DND-41 (cell line): ENCODE results near the gene ABCC3.

Experiments used
- ATAC-seq: fragments of 200-7000 bp; cut with Tn5 transposase; 3 replicates; pipeline ENCODE4 v1.9.1; 2021; ENCODE audit warnings: low read depth; ENCODE audit not compliant: insufficient read depth
- DNase-seq: peaks from one replicate; pipeline ENCODE4 v3.0.0-alpha.2; 2020
- H2AFZ ChIP-seq: 2 replicates; pipeline ENCODE4 v1.6.0; 2012; ENCODE audit warnings: low read depth, low read length
- H3K27ac ChIP-seq: 2 replicates; pipeline ENCODE4 v1.5.1; 2012; ENCODE audit warnings: low read length, inconsistent platforms
- H3K27me3 ChIP-seq: fragments of 200-600 bp; sonication (generic); 2 replicates; pipeline ENCODE4 v1.6.0; 2012; ENCODE audit warnings: low read length, mild to moderate bottlenecking, inconsistent platforms; ENCODE audit not compliant: insufficient read depth, poor library complexity
- H3K36me3 ChIP-seq: 2 replicates; pipeline ENCODE4 v1.5.1; 2012; ENCODE audit warnings: low read length, inconsistent platforms; ENCODE audit not compliant: insufficient read depth
- H3K4me1 ChIP-seq: 2 replicates; pipeline ENCODE4 v1.5.1; 2012; ENCODE audit warnings: mild to moderate bottlenecking, low read length; ENCODE audit not compliant: insufficient read depth
- H3K4me2 ChIP-seq: 2 replicates; pipeline ENCODE4 v1.6.0; 2012; ENCODE audit warnings: mild to moderate bottlenecking, moderate library complexity, low read length, inconsistent platforms; ENCODE audit not compliant: insufficient read depth
- H3K4me3 ChIP-seq, 2 experiments: fragments of 200-600 bp in 1 of 2; shearing (Covaris generic) in 1 of 2; 2 replicates each; pipeline ENCODE4 v1.5.1; 2012 to 2016; ENCODE audit warnings: inconsistent platforms in 2 of 2, low read length in 2 of 2, mild to moderate bottlenecking in 2 of 2, low read depth in 1 of 2, moderate library complexity in 1 of 2
- H3K79me2 ChIP-seq: 2 replicates; pipeline ENCODE4 v1.6.0; 2012; ENCODE audit warnings: low read length, inconsistent platforms; ENCODE audit not compliant: insufficient read depth
- H3K9ac ChIP-seq: 2 replicates; pipeline ENCODE4 v1.6.0; 2012; ENCODE audit warnings: low read depth, mild to moderate bottlenecking, inconsistent platforms, low read length, moderate library complexity
- H3K9me3 ChIP-seq: 2 replicates; pipeline ENCODE4 v1.5.1; 2012; ENCODE audit warnings: low read length, moderate library complexity, mild to moderate bottlenecking, inconsistent platforms; ENCODE audit not compliant: insufficient read depth, severe bottlenecking
- H4K20me1 ChIP-seq: 2 replicates; pipeline ENCODE4 v1.6.0; 2012; ENCODE audit warnings: low read length; ENCODE audit not compliant: insufficient read depth
- EZH2 ChIP-seq: IDR thresholded peaks from 3 replicates; pipeline ENCODE4 v1.6.1; 2012; ENCODE audit warnings: borderline replicate concordance, low read depth, mild to moderate bottlenecking, moderate library complexity, low read length, inconsistent platforms; ENCODE audit not compliant: severe bottlenecking
- TF ChIP-seq, protein P1 (sequence below): IDR thresholded peaks from 2 replicates; pipeline ENCODE4 v1.5.1; 2012; ENCODE audit warnings: borderline replicate concordance, low read length, moderate library complexity, mild to moderate bottlenecking; ENCODE audit not compliant: poor library complexity, severe bottlenecking; ENCODE audit errors: extremely low read depth

ABCC3 gene

DNA sequence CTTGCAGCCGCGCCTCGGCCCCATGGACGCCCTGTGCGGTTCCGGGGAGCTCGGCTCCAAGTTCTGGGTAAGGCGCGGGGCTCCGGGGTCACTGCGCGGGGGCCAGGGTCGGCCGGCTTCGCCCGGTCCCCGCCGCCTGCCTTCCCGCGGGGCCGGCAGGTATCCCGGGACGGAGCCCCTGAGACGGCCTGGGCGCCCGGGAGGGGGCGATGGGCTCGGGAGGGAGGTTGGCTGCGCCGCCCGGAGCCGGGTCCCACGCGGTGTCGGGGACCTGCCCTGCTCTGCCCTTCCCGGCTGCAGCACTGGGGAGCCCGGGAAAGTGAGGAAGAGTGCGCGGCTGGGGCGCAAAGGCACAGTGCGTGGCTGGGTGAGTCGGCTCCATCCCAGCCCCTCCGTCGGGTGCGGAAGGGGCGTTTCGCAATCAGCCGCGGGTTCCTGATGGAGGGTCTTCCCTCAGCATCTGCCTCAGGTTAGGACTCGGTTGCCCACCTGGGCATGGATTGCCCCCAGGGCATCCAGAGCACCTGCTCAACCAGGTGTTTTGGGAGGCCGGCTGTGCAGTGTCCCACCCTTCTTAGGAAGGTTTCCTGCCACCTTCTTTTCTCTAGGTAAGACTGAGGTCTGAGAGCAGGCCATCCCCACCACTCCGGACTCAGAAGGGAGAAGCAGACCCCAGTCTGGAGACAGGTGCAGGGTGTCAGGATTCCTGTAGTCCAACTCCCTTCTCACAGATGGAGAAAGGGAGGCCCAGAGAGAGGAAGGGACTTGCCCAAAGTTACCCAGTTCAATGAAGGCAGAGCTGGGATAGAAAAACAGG is 442 bp downstream of the ABCC3 start:
- Histone ChIP-seq H3K27ac (no peak overlapping the region), H2AFZ (no peak overlapping the region), H3K9ac (no peak overlapping the region), H3K4me1 (no peaks in the 10 kb centered on the region), H4K20me1 (peaks cover 13% of the 10 kb centered on the region), H3K4me3 (no peak overlapping the region), H3K27me3 (peaks cover 13% of the 10 kb centered on the region), H3K9me3 (no peaks in the 10 kb centered on the region), H3K79me2 (no peaks in the 10 kb centered on the region), H3K36me3 (no peaks in the 10 kb centered on the region), H3K4me2 (no peak overlapping the region)
- DNase-seq (no peak), ATAC-seq (no peak)
- TF ChIP-seq, protein P1, sequence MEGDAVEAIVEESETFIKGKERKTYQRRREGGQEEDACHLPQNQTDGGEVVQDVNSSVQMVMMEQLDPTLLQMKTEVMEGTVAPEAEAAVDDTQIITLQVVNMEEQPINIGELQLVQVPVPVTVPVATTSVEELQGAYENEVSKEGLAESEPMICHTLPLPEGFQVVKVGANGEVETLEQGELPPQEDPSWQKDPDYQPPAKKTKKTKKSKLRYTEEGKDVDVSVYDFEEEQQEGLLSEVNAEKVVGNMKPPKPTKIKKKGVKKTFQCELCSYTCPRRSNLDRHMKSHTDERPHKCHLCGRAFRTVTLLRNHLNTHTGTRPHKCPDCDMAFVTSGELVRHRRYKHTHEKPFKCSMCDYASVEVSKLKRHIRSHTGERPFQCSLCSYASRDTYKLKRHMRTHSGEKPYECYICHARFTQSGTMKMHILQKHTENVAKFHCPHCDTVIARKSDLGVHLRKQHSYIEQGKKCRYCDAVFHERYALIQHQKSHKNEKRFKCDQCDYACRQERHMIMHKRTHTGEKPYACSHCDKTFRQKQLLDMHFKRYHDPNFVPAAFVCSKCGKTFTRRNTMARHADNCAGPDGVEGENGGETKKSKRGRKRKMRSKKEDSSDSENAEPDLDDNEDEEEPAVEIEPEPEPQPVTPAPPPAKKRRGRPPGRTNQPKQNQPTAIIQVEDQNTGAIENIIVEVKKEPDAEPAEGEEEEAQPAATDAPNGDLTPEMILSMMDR, result no peak
- TF ChIP-seq EZH2, result no peak

DNA sequence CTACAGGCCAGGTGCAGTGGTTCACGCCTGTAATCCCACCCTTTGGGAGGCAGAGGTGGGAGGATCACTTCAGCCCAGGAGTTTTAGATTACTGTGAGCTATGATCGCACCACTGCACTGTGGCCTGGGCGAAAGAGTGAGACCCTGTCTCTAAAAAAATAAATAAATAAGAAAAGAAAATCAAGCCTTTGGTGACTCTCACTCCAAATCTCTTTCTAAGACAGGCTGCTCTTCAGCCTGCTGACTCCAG is 976 bp downstream of the ABCC3 start:
- Histone ChIP-seq H3K4me1 (no peaks in the 10 kb centered on the region), H3K27ac (no peak overlapping the region), H3K79me2 (no peaks in the 10 kb centered on the region), H3K4me2 (no peak overlapping the region), H4K20me1 (peaks cover 10% of the 10 kb centered on the region), H3K4me3 (no peak overlapping the region), H3K9ac (no peak overlapping the region), H2AFZ (no peak overlapping the region), H3K36me3 (no peaks in the 10 kb centered on the region), H3K9me3 (no peaks in the 10 kb centered on the region), H3K27me3 (peaks cover 11% of the 10 kb centered on the region)
- TF ChIP-seq EZH2, result no peak
- TF ChIP-seq, protein P1, result no peak
- ATAC-seq (no peak), DNase-seq (no peak)

DNA sequence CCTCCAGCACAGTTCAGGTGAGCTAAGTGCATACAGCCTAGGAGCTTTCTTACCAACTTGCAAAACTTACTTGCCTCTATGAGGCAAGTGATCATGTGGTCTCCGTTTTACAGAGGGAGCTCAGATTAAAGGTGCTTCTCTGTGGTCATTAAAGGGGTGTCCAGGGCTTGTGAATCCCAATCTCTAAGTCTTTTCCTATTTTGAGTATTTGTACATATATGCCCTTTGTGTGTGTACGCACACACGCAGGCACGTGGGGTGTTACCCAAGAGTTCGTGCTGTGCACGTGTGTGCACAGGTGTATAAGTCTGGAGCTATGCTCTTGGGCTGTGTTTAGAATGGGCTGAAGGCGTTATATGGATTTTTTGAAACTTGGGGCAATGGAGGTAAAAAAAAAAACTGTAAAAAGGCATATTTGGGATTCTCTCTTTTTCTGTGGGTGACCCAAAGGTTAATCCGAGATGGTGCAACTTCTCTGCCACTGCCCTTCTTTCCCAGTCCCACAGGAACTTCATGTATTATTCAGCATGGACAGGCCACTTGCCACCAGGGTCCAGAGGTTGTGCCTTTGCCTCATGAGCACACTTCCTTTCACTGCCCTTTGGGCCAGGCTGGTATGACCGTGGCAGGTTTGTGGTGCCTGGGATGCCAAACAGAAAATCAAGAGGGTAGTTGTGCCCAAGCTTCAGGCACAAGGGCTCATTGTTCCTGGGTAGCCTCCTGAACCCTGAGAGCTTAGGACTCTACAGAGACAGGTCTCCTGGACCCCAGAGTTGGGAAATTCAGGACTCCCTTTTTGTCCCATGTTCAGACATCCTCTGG is 1.5 kb downstream of the ABCC3 start:
- H2AFZ ChIP-seq, result no peak overlapping the region
- H3K27me3 ChIP-seq, result peaks cover 8% of the 10 kb centered on the region
- DNase-seq (no peak), ATAC-seq (no peak)
- no peaks in the 10 kb centered on the region for H3K4me1 ChIP-seq
- no peak overlapping the region for H3K9ac ChIP-seq
- no peaks in the 10 kb centered on the region for H3K9me3 ChIP-seq
- H3K27ac ChIP-seq, result no peak overlapping the region
- TF ChIP-seq, protein P1, result no peak
- TF ChIP-seq EZH2, result no peak
- no peak overlapping the region for H3K4me3 ChIP-seq
- no peak overlapping the region for H3K4me2 ChIP-seq
- no peaks in the 10 kb centered on the region for H3K79me2 ChIP-seq
- peaks cover 5% of the 10 kb centered on the region; the same call in 1 of the 2 replicates for H4K20me1 ChIP-seq
- H3K36me3 ChIP-seq, result no peaks in the 10 kb centered on the region
